A673 (cell line): ENCODE measurements around the gene MRM2. TPM values are rescaled to one million over a fixed set of nuclear protein-coding genes. Genes with fewer than 3 reads are reported as not detected.

Experiments used
- BruUV-seq: library from RNA; stranded (reverse); fragments of 400-500 nt; replicated peaks from 2 replicates; lab custom pipeline; 2021; lab: Mats Ljungman, UMichigan
- CTCF ChIA-PET: fragments of 300-600 bp; sonication (Branson Sonifier 250); formaldehyde crosslinking; loops from one replicate; lab custom pipeline; 2022; ENCODE audit warnings: antibody characterized with exemption; lab: Charles Lee
- POLR2A ChIA-PET: fragments of 300-600 bp; sonication (Branson Sonifier 250); formaldehyde crosslinking; loops from one replicate; lab custom pipeline; 2022; ENCODE audit warnings: antibody characterized with exemption; ENCODE audit not compliant: low non-redundant PET; lab: Charles Lee
- DNase-seq: peaks from one replicate; pipeline ENCODE4 v3.0.0-alpha.2; 2015; ENCODE audit warnings: low spot score
- H3K27ac ChIP-seq: fragments of 200-600 bp; sonication (generic); 2 replicates; pipeline ENCODE4 v1.5.1; 2016; ENCODE audit warnings: mixed run types, low read depth, mild to moderate bottlenecking, mixed read lengths, antibody characterized with exemption, low read length; ENCODE audit not compliant: poor library complexity, severe bottlenecking
- H3K27me3 ChIP-seq: fragments of 200-600 bp; sonication (generic); replicated peaks from 2 replicates; pipeline ENCODE4 v1.6.1; 2017; ENCODE audit warnings: mixed run types, low read depth, mild to moderate bottlenecking, mixed read lengths, antibody characterized with exemption, low read length; ENCODE audit not compliant: insufficient read depth, poor library complexity
- H3K36me3 ChIP-seq: fragments of 200-600 bp; sonication (generic); 2 replicates; pipeline ENCODE4 v1.6.1; 2016; ENCODE audit warnings: mixed run types, mild to moderate bottlenecking, mixed read lengths, antibody characterized with exemption, low read length; ENCODE audit not compliant: insufficient read depth, poor library complexity, severe bottlenecking
- H3K4me1 ChIP-seq: fragments of 200-600 bp; sonication (generic); 2 replicates; pipeline ENCODE4 v1.6.1; 2017; ENCODE audit warnings: mixed run types, mild to moderate bottlenecking, mixed read lengths, antibody characterized with exemption, low read length; ENCODE audit not compliant: insufficient read depth, poor library complexity, severe bottlenecking
- H3K4me3 ChIP-seq: fragments of 200-600 bp; sonication (generic); 2 replicates; pipeline ENCODE4 v1.5.1; 2016; ENCODE audit warnings: low read depth, mixed run types, mild to moderate bottlenecking, mixed read lengths, low read length; ENCODE audit not compliant: poor library complexity, severe bottlenecking
- H3K9me3 ChIP-seq: fragments of 200-600 bp; sonication (generic); 2 replicates; pipeline ENCODE4 v1.6.1; 2016; ENCODE audit warnings: mixed run types, low read depth, mild to moderate bottlenecking, mixed read lengths, antibody characterized with exemption, low read length; ENCODE audit not compliant: poor library complexity, severe bottlenecking
- CTCF ChIP-seq: fragments of 300-800, 200-600 bp; sonication (generic); conservative IDR thresholded peaks from 2 replicates; pipeline ENCODE4 v1.5.1; 2017; ENCODE audit warnings: low read depth, mild to moderate bottlenecking, antibody characterized with exemption, low read length, moderate library complexity, mixed read lengths
- EZH2 ChIP-seq: fragments of 200-600 bp; sonication (generic); IDR thresholded peaks from 2 replicates; pipeline ENCODE4 v1.6.1; 2017; ENCODE audit warnings: borderline replicate concordance, low read depth, mild to moderate bottlenecking, mixed read lengths, antibody characterized with exemption, low read length; ENCODE audit not compliant: poor library complexity, severe bottlenecking
- intact Hi-C: fragments of 100-400 bp; cut with micrococcal nuclease; formaldehyde crosslinking; loops from one replicate; pipeline ENCODE4 v1.10.0; 2022; ENCODE audit not compliant: unreplicated experiment
- total RNA-seq: library from RNA; stranded (reverse); gene quantifications from 2 replicates; pipeline ENCODE4 v1.2.3, GENCODE V29; 2021

The MRM2 gene
- total RNA-seq, 1 experiment from 2014 or later, result 50.4 TPM

GRCh38 chr7:2224934-2225333 lies 17.1 kb downstream of the MRM2 start:
- Histone ChIP-seq H3K9me3 (no peaks in the 10 kb centered on the region), H3K4me1 (no peaks in the 10 kb centered on the region), H3K36me3 (peaks cover 40% of the 10 kb centered on the region), H3K27me3 (no peaks in the 10 kb centered on the region), H3K4me3 (no peak overlapping the region), H3K27ac (no peak overlapping the region)
- ChIA-PET CTCF (no interaction called here), POLR2A (no interaction called here)
- no peak for DNase-seq
- no TSS peak for BruUV-seq
- intact Hi-C loops, result no loop called here
- TF ChIP-seq CTCF (no peak), EZH2 (no peak)

GRCh38 chr7:2224491-2224928 lies 17.5 kb downstream of the MRM2 start:
- TF ChIP-seq CTCF, result no peak
- no peak for TF ChIP-seq EZH2
- BruUV-seq, result no TSS peak
- Histone ChIP-seq H3K36me3 (peaks cover 38% of the 10 kb centered on the region), H3K27ac (no peak overlapping the region), H3K9me3 (no peaks in the 10 kb centered on the region), H3K4me1 (no peaks in the 10 kb centered on the region), H3K27me3 (no peaks in the 10 kb centered on the region), H3K4me3 (no peak overlapping the region)
- CTCF ChIA-PET, result no interaction called here
- no peak for DNase-seq
- intact Hi-C loops, result no loop called here
- POLR2A ChIA-PET, result no interaction called here

- no peak for DNase-seq
- CTCF ChIA-PET, result no interaction called here
- no peaks in the 10 kb centered on the region for H3K9me3 ChIP-seq
- H3K4me1 ChIP-seq, result no peaks in the 10 kb centered on the region
- BruUV-seq, result no TSS peak
- H3K27me3 ChIP-seq, result no peaks in the 10 kb centered on the region
- no peak for TF ChIP-seq EZH2
- no peak for TF ChIP-seq CTCF
- H3K27ac ChIP-seq, result no peak overlapping the region
- H3K4me3 ChIP-seq, result no peak overlapping the region
- H3K36me3 ChIP-seq, result peaks cover 42% of the 10 kb centered on the region
- POLR2A ChIA-PET, result no interaction called here
- intact Hi-C loops, result no loop called here
Measured at GRCh38 chr7:2223321-2223720, 18.7 kb downstream of the MRM2 start.
